SK-N-SH treated with all-trans-retinoic acid at 6 μM for 48 hours (cell line): ENCODE results near the gene PWWP2B.

Experiments used
- BACH2 ChIP-seq: fragments of 250-450 bp; sonication (Bioruptor Pico); IDR thresholded peaks from 2 replicates; pipeline ENCODE4 v1.9.0; 2021; ENCODE audit warnings: mild to moderate bottlenecking, borderline replicate concordance
- ESRRG ChIP-seq: fragments of 250-450 bp; sonication (Bioruptor Pico); IDR thresholded peaks from 2 replicates; pipeline ENCODE4 v1.6.1; 2021; ENCODE audit warnings: mild to moderate bottlenecking

DNA sequence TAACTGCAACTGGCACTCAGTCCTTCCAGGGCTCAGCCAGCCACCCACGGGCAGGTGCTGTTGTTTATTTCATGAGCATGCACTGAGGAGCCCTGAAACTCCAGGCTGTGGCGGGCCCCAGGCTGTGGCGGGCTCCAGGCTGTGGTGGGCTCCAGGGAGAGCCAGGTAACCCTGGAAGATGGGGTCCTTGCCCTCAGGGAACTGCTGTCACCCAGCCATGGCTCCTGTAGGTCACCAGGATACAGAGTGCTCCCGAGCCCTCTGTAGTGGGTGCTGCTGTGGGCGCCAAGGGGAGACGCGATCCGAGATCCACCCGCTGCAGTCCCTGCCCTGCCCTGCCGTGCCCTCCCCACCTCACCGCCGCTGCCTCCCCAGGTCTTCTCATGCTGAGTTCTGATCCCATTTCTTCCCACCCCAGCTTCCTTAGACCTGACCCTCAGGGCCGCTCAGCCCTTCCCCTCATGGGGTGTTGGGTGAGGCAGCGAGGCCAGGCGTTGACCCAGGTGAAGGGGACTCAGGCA lies 35.4 kb upstream of the PWWP2B start:
- TF ChIP-seq BACH2 (CRISPR knock-in tag) (no peak), ESRRG (CRISPR knock-in tag) (no peak)
